ENCODE measurements around the gene ACTN2. TPM values are rescaled to one million over a fixed set of nuclear protein-coding genes. Genes with fewer than 3 reads are reported as not detected.
A peak's percentile ranks its signal among the peaks of the same experiment; 100 is the strongest.

Gene ACTN2
- total and polyA plus RNA-seq, 3 experiments from 2014 or later, result not detected

- Histone ChIP-seq H3K4me3 (ENCODE audit: low read length) (peak overlapping the region; percentile 73), H3K27me3 (ENCODE audit: insufficient read depth, low read length, poor library complexity, severe bottlenecking) (no peaks in the 10 kb centered on the region), H3K27ac (ENCODE audit: low read depth, low read length) (peak overlapping the region; percentile 99), H3K9me3 (ENCODE audit: low read length) (no peaks in the 10 kb centered on the region), H3K36me3 (ENCODE audit: insufficient read depth, low read length) (no peaks in the 10 kb centered on the region), H3K4me1 (ENCODE audit: insufficient read depth, low read length) (peaks cover 32% of the 10 kb centered on the region)
- H3K36me3 Mint-ChIP-seq, result peaks cover 0 to 23% (median 3%) of the 10 kb centered on the region in 3 donors
- H3K27ac Mint-ChIP-seq, result peak overlapping the region; percentile 95 to 99 (median 97)
- CTCF ChIA-PET, result no interaction called here
- no peaks in the 10 kb centered on the region for H3K9me3 Mint-ChIP-seq
- DNase-seq, result peak in 2 of 5 donors; percentile 50 to 66
- peak overlapping the region; percentile 93 to 98 (median 93) for H3K4me3 Mint-ChIP-seq
- POLR2A ChIA-PET, result interaction anchor here (1.0 kb wide), 1 partner anchor 191 kb away, joined by 4 read pairs; the partner anchor contains the start of gene HEATR1
- H3K27me3 Mint-ChIP-seq, result peaks cover 4 to 8% of the 10 kb centered on the region in 2 donors
- H3K4me1 Mint-ChIP-seq, result peaks cover 35 to 59% (median 50%) of the 10 kb centered on the region in 3 donors
Observed at GRCh38 chr1:236795757-236796667, 109.7 kb downstream of the ACTN2 start.

- Mint-ChIP-seq H3K4me3 (no peak overlapping the region), H3K27ac (peak overlapping the region in 1 of 8 donors; percentile 39), H3K9me3 (no peaks in the 10 kb centered on the region), H3K27me3 (peaks cover 2 to 4% of the 10 kb centered on the region in 2 donors), H3K36me3 (peaks cover 0 to 41% (median 9%) of the 10 kb centered on the region in 3 donors), H3K4me1 (peaks cover 57 to 87% (median 80%) of the 10 kb centered on the region in 3 donors)
- Histone ChIP-seq H3K36me3 (ENCODE audit: insufficient read depth, low read length) (no peaks in the 10 kb centered on the region), H3K9me3 (ENCODE audit: low read length) (no peaks in the 10 kb centered on the region), H3K4me3 (ENCODE audit: low read length) (no peak overlapping the region), H3K27me3 (ENCODE audit: insufficient read depth, low read length, poor library complexity, severe bottlenecking) (no peaks in the 10 kb centered on the region), H3K4me1 (ENCODE audit: insufficient read depth, low read length) (peaks cover 45% of the 10 kb centered on the region), H3K27ac (ENCODE audit: low read depth, low read length) (no peak overlapping the region)
- no peak for DNase-seq
- POLR2A ChIA-PET, result no interaction called here
- CTCF ChIA-PET, result interaction anchor here (1.3 kb wide), 1 partner anchor 40 kb away, joined by 3 read pairs; no protein-coding TSS in a partner anchor
Observed at GRCh38 chr1:236799001-236799400, 112.7 kb downstream of the ACTN2 start.

- Histone ChIP-seq H3K9me3 (ENCODE audit: low read length) (no peaks in the 10 kb centered on the region), H3K36me3 (ENCODE audit: insufficient read depth, low read length) (no peaks in the 10 kb centered on the region), H3K27ac (ENCODE audit: low read depth, low read length) (no peak overlapping the region), H3K4me1 (ENCODE audit: insufficient read depth, low read length) (peaks cover 42% of the 10 kb centered on the region), H3K27me3 (ENCODE audit: insufficient read depth, low read length, poor library complexity, severe bottlenecking) (no peaks in the 10 kb centered on the region), H3K4me3 (ENCODE audit: low read length) (no peak overlapping the region)
- H3K36me3 Mint-ChIP-seq, result peaks cover 0 to 46% (median 10%) of the 10 kb centered on the region in 3 donors
- peaks cover 55 to 86% (median 78%) of the 10 kb centered on the region in 3 donors for H3K4me1 Mint-ChIP-seq
- H3K9me3 Mint-ChIP-seq, result no peaks in the 10 kb centered on the region
- peak overlapping the region in 2 of 7 donors; percentile 18 to 25 for H3K4me3 Mint-ChIP-seq
- peak overlapping the region in 5 of 8 donors; percentile 8 to 49 (median 24) for H3K27ac Mint-ChIP-seq
- H3K27me3 Mint-ChIP-seq, result peaks cover 0 to 3% of the 10 kb centered on the region in 2 donors
- DNase-seq, result no peak
- ChIA-PET POLR2A (no interaction called here), CTCF (interaction anchor here (1.3 kb wide), 2 partner anchors 14 to 41 kb away, joined by 3 to 4 read pairs; no protein-coding TSS in a partner anchor)
Observed at GRCh38 chr1:236800002-236800620, 113.8 kb downstream of the ACTN2 start.

DNA sequence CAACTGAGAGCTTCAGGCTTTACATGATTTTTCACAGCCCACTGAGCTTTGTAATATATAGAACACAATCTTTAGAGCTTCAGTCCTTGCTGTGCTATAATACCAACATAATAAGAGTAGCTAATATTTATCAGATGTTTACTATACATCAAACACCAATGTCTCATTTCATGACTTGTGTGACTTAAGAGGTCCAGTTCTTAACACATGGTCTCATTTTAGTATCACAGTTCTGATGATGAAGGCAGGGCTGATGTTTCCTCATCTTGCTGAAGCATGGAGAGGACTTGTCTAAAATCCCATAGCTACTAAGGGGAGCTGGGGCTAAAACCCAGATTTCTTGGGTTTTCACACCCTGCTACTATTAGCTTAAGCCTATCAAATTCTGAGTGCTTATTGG is 114.3 kb downstream of the ACTN2 start:
- Histone ChIP-seq H3K4me1 (ENCODE audit: insufficient read depth, low read length) (peaks cover 42% of the 10 kb centered on the region), H3K27me3 (ENCODE audit: insufficient read depth, low read length, poor library complexity, severe bottlenecking) (no peaks in the 10 kb centered on the region), H3K4me3 (ENCODE audit: low read length) (no peak overlapping the region), H3K36me3 (ENCODE audit: insufficient read depth, low read length) (no peaks in the 10 kb centered on the region), H3K27ac (ENCODE audit: low read depth, low read length) (no peak overlapping the region), H3K9me3 (ENCODE audit: low read length) (no peaks in the 10 kb centered on the region)
- Mint-ChIP-seq H3K9me3 (no peaks in the 10 kb centered on the region), H3K27me3 (no peaks in the 10 kb centered on the region), H3K36me3 (peaks cover 0 to 45% (median 12%) of the 10 kb centered on the region in 3 donors), H3K4me1 (peaks cover 58 to 89% (median 83%) of the 10 kb centered on the region in 3 donors), H3K4me3 (peak overlapping the region in 1 of 7 donors; percentile 18), H3K27ac (peak overlapping the region in 1 of 8 donors; percentile 24)
- ChIA-PET POLR2A (no interaction called here), CTCF (interaction anchor here (1.3 kb wide), 1 partner anchor 14 kb away, joined by 4 read pairs; no protein-coding TSS in a partner anchor)
- no peak for DNase-seq

GRCh38 chr1:236802264-236802663 is 116.0 kb downstream of the ACTN2 start:
- no peak for DNase-seq
- peak overlapping the region in 2 of 8 donors; percentile 24 to 39 for H3K27ac Mint-ChIP-seq
- peak overlapping the region in 1 of 7 donors; percentile 51 for H3K4me3 Mint-ChIP-seq
- H3K4me1 Mint-ChIP-seq, result peaks cover 53 to 83% (median 82%) of the 10 kb centered on the region in 3 donors
- H3K36me3 ChIP-seq (ENCODE audit: insufficient read depth, low read length), result no peaks in the 10 kb centered on the region
- H3K9me3 ChIP-seq (ENCODE audit: low read length), result no peaks in the 10 kb centered on the region
- H3K4me1 ChIP-seq (ENCODE audit: insufficient read depth, low read length), result peaks cover 36% of the 10 kb centered on the region
- no peaks in the 10 kb centered on the region for H3K27me3 ChIP-seq (ENCODE audit: insufficient read depth, low read length, poor library complexity, severe bottlenecking)
- no peak overlapping the region for H3K27ac ChIP-seq (ENCODE audit: low read depth, low read length)
- no peak overlapping the region for H3K4me3 ChIP-seq (ENCODE audit: low read length)
- POLR2A ChIA-PET, result no interaction called here
- H3K36me3 Mint-ChIP-seq, result peaks cover 0 to 51% (median 15%) of the 10 kb centered on the region in 3 donors
- no peaks in the 10 kb centered on the region for H3K27me3 Mint-ChIP-seq
- CTCF ChIA-PET, result no interaction called here
- no peaks in the 10 kb centered on the region for H3K9me3 Mint-ChIP-seq

- H3K36me3 Mint-ChIP-seq, result peaks cover 14 to 84% (median 30%) of the 10 kb centered on the region in 3 donors
- H3K4me3 Mint-ChIP-seq, result no peak overlapping the region
- no peaks in the 10 kb centered on the region for H3K9me3 Mint-ChIP-seq
- Histone ChIP-seq H3K36me3 (ENCODE audit: insufficient read depth, low read length) (peaks cover 25% of the 10 kb centered on the region), H3K4me3 (ENCODE audit: low read length) (no peak overlapping the region), H3K27ac (ENCODE audit: low read depth, low read length) (no peak overlapping the region), H3K4me1 (ENCODE audit: insufficient read depth, low read length) (peaks cover 7% of the 10 kb centered on the region), H3K9me3 (ENCODE audit: low read length) (no peaks in the 10 kb centered on the region), H3K27me3 (ENCODE audit: insufficient read depth, low read length, poor library complexity, severe bottlenecking) (no peaks in the 10 kb centered on the region)
- peak overlapping the region in 1 of 8 donors; percentile 14 for H3K27ac Mint-ChIP-seq
- no peaks in the 10 kb centered on the region for H3K27me3 Mint-ChIP-seq
- ChIA-PET CTCF (no interaction called here), POLR2A (no interaction called here)
- peaks cover 29 to 46% (median 45%) of the 10 kb centered on the region in 3 donors for H3K4me1 Mint-ChIP-seq
- no peak for DNase-seq
Observed at GRCh38 chr1:236806634-236807033, 120.3 kb downstream of the ACTN2 start.

DNA sequence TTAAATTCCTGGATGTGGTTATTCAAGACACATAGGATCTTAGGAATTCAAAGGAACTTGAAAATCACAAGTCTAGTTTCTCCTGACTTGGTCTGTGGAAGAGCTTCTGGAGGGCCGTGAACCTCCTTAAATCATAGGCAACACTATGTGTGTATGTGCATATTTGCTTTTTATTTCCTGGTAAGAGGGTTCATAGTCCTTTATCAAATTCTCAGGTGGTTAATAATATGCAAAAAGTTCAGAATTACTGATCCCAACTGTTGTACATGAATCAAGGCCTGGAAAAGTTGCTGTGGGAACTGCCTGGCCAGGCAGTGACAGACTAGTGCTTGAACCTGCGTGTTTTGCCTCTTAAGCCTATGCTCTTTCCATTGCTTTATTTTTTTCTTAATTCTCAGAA is 121.7 kb downstream of the ACTN2 start:
- Histone ChIP-seq H3K4me1 (ENCODE audit: insufficient read depth, low read length) (no peaks in the 10 kb centered on the region), H3K27me3 (ENCODE audit: insufficient read depth, low read length, poor library complexity, severe bottlenecking) (no peaks in the 10 kb centered on the region), H3K9me3 (ENCODE audit: low read length) (no peaks in the 10 kb centered on the region), H3K27ac (ENCODE audit: low read depth, low read length) (no peak overlapping the region), H3K36me3 (ENCODE audit: insufficient read depth, low read length) (peaks cover 32% of the 10 kb centered on the region), H3K4me3 (ENCODE audit: low read length) (no peak overlapping the region)
- Mint-ChIP-seq H3K27me3 (no peaks in the 10 kb centered on the region), H3K4me3 (no peak overlapping the region), H3K36me3 (peaks cover 19 to 90% (median 29%) of the 10 kb centered on the region in 3 donors), H3K9me3 (no peaks in the 10 kb centered on the region), H3K4me1 (peaks cover 17 to 32% (median 31%) of the 10 kb centered on the region in 3 donors), H3K27ac (no peak overlapping the region)
- ChIA-PET CTCF (no interaction called here), POLR2A (no interaction called here)
- no peak for DNase-seq
